GM21786 (cell line): ENCODE measurements around the gene HSD17B14.
"Not testable (repeated sequence)": the region's sequence is repeated elsewhere in the genome, so short reads cannot be mapped to it uniquely, and the experiment has no call there.

ENCODE experiments used
- ATAC-seq: cut with Tn5 transposase; IDR thresholded peaks from one replicate; pipeline ENCODE4 v1.9.1; 2021; ENCODE audit not compliant: unreplicated experiment

The HSD17B14 gene

DNA sequence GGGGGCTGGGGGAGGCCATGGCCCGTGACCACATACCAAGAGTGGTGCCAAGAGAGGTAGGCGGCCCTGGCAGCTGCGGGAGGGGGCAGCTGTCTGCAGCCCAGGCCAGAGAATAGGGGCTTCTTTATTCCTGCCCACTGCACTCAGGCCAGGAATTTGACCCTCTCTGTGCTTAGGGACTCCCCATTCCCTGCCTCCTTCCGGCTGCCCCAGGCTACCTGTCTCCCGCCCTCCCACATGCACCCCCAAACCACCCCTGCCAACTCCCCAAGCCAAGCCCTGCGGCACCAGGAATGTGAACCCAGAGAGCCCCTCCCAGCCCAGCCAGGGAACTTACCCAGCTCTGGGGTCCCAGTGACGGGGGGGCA lies 31.4 kb upstream of the HSD17B14 start:
- ATAC-seq, result no peak

DNA sequence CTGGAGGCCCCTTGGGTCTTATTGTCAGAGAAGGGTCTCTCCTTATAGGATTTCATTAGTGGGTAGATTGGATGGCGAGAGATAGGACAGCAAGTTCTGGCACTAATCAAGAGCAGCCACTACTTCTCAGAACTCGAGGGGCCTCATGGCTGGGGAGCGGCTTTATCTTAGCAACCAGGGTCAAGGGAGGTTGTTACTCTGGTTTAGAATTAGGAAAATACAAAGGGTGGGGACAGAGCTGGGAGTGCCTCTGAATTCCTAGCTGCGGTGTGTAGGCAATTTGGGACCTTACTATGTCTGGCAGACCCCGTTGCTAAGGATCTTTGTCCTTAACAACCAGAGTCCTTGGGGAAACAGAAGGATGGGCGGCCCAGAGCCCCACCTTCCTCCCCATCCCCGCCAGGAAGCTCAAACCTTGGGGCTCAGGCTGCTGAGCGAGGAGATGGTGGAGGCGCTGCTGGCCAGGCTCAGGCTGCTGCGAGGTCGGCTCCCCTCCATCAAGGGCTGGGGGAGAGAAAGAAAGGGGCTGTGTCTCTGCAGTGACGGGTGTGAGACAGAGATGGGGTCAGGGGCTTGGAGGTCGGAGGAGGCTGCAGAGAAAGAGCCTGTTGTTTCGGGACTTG lies 30.9 kb upstream of the HSD17B14 start:
- ATAC-seq, result no peak

DNA sequence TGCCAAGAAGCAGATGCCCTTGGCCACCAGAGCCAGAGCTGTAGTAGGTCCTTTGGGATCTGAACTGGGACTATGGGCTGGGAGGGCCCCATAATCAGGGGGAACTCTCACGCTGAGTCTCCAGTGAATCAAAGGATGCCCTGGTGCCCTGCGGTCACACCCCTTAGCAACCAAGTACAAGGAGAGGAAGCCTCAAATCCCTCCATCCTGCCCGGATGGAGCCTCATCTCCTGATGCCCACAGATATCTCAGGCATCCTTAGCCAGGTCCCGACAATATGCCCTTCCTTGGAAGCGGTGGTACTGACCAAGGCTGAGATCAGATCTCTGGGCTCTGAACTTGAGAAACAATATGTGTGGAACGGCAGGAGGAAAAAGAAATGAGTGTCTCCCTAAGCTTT lies 30.4 kb upstream of the HSD17B14 start:
- no peak for ATAC-seq

DNA sequence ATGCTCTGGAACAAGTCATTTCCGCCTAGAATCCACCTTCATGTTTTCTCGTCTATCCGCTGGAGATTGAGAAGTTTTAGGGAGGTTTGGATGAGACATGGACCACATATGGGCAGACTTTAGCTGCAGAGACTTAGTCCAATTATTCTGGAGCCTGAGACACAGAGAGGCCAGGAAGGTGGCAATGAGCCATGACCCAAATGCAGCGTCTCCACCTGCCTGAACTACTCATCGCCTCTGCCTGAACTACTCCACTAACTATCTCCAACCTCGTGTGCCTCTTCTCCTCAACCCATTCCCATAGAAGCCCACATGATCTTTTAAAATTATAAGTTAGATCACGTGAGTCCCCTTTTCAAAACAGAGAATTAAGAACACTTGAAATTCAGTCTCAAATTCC lies 26.5 kb upstream of the HSD17B14 start:
- ATAC-seq, result no peak

DNA sequence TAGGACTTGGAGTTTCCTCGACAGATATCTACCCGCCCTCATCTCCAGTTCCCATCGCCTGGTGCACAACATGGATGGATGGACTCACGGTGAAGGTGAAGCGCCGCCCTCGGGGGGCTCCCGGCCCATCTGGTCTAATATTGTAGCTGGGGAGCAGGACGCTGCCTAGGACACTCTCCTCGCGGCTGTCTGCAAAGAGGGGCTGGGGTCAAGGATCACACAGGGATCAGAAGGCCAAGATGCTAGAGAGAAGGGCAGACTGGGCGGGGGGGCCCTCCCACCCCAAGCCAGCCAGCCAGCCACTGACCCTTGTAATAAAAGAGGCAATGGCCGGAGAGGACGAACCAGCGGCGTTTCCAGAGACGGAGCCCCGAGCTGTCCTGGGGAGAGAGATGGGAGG lies 25.0 kb upstream of the HSD17B14 start:
- ATAC-seq, result no peak

DNA sequence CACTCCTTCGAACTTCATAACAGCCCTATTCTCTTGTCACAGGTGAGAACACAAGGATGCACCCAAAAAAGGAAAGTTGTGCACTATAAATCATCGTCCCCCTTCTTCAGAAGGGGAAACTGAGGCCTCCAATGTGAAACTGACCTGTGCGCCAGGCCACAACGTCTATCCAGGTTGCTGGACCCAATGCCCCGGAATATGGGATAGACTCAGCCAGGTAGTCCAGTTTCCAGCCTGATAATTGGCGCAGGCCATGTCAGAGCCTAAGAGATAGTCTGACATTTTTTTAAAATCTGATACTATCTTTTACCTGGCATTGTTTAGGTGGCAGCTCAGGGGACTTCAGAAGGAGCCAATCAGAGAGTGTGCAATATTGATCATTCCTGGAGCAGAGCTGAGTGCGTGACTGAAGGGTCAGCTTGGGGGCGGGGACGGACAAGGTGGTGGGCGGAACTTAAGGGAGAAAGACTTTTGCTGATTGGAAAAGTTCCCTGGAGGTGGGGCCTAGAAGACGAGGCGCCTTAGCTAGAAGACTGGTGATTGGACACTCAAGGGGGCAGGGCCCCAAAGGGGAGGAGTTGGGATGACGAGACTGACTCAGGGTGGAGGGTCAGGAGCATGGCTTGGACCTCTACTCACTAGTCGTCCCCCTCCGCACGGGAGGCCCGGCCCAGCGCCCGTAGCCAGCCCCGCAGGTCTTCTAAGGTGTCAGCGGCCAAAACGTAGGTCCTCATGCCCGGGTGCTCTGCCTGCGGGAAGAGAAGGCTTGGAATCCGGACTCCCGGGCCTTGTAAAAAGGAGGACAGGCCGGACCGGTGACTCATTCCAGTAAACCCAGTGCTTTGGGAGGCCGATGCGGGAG lies 23.7 kb upstream of the HSD17B14 start:
- ATAC-seq, result no peak

DNA sequence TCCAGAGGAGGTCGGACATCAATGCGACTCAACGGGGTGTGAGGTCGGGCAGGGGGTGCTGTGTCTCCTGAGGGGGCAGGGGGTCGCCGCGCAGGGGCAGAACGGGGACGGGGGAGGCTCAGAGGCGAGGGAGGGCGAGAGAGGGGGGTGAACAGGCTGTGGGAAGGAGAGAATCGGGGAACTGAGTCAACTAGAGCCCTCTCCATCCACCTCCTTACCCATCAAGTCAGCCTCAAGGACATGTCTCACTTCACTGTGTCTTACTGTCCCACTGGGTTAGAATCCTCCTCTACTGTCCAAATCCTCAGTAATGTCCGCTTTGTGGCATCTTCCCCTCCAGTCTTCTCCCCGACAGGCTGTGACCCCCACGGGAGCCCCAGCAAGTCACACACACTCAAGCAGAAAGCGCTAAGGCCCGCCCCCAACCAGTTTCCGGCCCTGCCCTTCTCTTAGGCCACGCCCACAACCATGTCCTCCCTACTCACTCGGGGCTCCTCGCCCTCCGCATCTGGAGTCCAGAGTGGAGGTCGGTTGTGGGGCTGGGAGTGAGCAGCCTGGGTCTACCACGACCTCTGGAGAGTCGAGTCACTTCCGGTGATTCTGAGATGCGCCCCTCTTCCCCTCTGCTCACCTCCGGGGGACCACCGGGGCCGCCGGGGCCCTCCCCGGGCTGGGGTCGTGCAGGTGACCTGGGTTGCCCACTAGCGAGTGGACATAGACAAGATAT lies 22.9 kb upstream of the HSD17B14 start:
- ATAC-seq, result no peak

DNA sequence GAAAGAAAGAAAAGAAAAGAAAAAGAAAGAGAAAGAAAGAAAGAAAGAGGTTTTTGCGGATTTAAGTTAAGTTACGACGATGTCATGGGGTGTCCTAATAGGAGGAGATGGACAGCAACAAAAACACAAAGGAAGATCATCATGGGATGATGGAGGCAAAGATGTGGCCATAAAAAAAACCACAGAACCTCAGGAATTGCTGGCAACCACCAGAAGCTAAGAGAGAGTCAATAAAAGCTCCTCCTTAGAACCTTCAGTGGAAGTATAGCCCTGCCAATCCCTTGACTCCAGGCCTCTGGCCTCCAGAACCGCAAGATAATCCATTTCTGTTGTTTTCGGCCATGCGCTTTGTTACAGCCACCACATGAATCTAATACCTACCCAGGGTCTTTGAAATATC lies 20.6 kb upstream of the HSD17B14 start:
- ATAC-seq, result no peak

DNA sequence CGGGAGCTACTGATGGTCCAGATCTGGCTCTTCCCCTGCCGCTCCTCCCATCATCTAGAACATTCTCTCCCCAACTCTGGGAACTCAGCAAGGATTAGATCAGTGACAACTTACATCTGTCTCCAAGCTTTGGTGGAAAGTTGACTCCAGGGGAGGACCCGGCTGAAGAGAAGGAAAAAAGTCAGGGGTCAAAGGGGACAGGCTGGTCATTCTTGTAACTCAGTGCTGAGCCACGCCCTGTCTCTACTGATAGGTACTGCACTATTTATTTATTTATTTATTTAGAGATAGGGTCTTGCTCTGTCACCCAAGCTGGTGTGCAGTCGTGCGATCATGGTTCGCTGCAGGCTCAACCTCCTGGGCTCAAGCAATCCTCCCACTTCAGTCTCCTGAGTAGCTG lies 17.8 kb upstream of the HSD17B14 start:
- no peak for ATAC-seq

DNA sequence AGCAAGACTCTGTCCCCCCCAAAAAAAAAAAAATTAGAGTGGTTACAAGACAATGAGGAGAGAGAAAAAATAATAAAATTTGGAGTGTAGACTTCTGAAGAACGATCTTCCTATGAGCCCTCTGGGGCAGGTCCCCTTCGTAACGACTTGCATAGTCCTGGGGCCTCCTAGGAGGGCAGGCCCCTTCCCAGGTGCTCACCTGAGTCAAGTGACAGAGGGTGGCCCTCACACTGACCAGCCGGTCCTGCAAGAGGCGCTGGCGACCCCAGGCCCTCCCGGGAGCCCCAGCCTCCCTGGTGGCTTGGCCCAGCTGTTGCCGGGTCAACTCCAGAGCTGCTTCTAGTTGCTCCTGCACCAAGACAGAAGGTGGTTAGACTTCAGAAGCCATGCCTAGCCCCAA lies 17.2 kb upstream of the HSD17B14 start:
- ATAC-seq, result no peak

DNA sequence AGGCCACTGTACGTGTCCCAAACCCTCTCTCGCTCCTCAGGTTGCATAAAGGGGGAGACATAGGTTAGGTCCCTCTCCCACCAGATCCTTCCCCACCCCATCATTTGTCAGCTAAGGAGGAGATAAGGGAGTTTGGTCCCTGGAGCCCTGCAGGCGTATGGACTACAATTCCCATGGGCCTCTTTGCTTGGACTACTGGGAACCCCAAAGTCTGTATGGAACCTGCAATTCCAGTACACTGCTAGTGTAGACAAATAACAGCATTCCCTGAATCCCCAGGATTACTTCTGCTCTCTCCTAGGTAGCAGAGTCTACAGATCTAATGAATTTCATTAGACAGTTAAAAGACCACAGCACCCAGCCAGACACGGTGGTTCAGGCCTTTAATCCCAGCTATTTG lies 16.0 kb upstream of the HSD17B14 start:
- no peak for ATAC-seq

DNA sequence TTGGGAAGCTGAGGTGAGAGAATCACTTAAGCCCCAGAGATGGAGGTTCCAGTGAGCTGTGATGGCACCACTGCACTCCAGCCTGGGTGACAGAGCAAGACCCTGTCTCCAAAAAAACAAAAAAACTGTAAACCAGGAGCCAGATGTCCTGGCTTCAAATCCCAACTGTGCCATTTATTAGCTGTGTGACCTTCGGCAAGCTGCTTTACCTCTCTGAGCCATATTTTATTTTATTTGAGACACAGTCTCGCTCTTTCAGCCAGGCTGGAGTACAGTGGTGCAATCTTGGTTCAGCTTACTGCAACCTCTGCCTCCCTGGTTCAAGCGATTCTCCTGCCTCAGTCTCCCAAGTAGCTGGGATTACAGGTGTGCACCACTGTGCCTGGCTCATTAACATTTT lies 10.4 kb upstream of the HSD17B14 start:
- ATAC-seq, result not testable (repeated sequence)

DNA sequence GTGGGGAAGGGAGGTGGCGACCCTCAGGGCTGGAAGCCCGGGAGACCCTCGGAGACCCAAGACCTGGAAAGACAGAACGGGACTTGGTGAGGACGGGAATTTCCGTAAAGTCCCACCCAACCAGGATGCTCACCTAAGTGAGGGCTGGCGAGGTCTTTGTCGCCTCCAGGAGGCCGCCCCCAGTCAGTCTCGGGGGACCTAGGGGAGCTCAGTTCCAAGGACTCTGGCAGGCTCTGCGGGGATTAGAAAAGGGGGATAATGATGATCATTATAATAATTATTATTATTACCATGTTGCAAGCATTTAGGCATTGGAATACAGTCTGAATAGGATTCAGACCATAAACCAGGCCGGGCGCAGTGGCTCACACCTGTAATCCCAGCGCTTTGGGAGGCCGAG lies 9.1 kb upstream of the HSD17B14 start:
- no peak for ATAC-seq

DNA sequence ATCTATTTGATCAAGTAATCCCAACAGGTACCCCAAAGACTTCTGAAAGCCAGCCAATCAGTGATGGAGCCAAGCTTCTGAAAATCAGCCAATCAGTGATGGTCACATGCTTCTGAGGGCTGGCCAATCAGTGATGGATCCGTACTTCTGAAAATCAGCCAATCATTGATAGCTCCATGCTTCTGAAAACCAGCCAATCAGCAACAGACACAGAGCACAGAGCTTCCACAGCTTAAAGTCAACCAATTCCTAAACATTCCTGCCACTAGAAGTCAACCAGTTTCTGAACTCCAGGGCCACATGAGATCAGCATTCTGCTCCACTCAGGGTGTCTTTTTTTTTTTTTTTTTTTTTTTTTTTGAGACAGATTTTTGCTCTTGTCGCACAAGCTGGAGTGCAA lies 8.2 kb upstream of the HSD17B14 start:
- no peak for ATAC-seq

DNA sequence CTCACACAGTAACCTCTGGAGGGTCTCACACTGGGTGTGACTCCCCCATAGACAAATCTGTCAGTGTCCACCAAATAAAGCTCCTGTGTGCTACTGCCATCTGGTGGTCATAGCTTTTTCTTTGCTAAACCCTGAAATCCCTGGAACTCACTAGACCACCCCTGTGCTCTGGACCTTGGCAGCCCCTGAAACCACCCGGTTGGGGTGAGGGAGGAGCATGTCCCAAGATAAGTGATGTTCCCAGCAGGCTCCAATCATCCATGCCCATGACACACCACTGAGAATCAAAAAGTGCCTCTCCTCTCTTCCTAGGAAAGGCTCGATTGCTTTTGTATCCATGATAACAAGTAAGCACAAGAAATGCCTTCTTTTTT lies 6.5 kb upstream of the HSD17B14 start:
- ATAC-seq, result no peak

DNA sequence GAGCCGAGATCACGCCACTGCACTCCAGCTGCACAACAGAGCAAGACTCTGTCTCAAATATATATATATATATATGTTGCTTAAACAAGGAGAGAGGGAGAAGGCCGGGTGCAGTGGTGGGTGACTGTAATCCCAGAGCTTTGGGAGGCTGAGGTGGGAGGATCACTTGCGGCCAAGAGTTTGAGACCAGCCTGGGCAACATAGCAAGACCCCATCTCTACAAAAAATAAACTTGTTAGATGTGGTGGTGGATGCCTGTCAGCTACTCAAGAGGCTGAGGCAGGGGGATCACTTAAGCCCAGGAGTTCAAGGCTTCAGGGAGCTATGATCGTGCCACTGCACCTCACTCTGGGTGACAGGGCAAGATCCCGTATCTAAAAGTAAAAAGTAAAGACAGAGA lies 5.3 kb upstream of the HSD17B14 start:
- no peak for ATAC-seq

DNA sequence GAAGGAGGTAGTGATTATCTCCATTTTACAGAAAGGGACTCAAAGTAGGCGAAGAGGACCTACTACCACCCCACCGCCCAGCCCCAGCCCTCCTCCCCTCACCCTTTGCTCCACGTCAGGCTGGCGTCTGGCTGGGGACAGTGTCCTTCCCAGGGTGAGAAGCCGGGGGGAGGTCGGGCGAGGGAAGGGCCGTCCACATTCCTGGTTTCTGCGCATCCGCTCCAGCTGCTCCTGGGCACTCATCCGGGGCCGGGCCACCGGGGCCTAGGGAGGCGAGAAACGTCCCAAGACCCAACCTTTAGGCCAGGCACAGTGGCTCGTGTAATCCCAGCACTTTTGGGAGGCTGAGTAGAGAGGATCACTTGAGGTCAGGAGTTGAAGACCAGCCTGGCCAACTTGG lies 4.8 kb upstream of the HSD17B14 start:
- ATAC-seq, result no peak

DNA sequence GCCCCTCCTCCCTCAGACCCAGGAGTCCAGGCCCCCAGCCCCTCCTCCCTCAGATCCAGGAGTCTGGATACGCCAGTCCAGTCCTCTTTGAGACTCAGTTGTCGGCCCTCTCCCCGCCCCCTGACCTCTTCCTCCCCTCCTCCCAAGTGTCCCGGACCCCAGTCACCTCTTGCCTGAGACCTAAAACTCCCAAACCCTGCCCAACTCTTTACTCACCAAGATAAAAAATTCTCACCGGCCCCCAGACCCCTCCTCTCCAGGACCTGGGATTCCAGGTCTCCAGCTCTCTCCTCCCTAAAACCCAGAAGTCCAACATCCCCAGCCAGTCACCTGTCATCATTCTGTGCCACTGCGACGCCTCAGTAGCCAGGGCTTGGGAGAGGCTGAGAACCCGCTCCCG lies 1.4 kb upstream of the HSD17B14 start:
- ATAC-seq, result no peak

DNA sequence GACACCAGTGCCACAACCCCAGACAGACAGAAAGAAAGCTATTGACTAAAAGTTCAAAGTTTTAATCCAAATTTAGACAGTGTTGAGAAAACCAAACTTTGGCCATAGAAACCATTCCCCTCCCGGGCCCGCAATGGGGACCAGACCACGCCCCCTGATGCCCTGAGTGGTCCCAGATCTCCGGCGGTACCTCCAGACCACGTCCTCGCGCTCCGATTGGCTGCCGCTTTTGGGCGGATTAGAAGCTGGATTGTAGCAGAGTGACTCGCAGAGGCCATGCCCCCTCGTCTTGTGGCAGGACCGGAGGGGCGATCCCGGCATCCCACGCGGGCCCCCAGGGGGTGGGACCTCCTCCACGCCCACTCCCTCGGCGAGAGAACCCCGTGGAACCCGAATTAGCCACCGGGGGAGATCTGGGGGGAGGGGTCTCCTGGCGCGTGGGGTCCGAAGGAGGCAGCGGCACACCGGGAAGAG lies 797 bp upstream of the HSD17B14 start:
- ATAC-seq, result no peak

DNA sequence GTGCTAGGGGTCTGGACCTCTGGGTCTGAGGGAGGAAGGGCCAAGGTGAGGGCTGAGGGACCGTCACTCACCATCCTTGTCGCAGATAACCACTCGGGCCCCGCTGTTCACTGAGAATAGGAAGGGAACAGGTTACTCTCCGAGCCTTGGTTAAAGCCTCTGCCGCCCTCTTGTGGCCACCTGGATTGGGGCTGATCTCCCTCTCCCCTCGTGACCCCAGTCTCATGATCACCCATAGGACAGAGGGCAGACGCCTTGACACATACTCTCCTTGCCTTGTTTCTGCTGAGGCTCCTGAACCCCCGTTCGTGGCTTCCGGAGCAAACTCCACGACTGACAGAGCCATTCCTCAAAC lies 580 bp downstream of the HSD17B14 start:
- peak; percentile 64 for ATAC-seq

DNA sequence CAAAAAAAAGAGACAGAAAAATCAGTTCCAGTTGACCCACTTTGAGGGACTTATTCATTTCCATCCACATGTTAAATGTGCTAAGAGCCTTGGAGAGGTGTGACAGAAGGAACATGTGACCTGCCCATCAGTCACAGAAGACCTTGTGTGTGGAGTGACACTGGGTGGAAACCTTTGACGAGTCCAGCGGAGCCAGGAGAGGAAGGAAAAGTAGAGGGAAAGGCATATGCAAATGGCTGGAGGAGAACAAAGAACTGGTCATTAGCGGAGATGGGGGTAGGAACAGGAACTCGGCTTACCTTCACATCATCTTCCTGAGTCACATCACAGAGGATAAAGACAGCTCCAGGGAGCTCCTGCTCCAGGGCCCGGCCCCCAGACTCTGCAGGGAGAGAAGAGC lies 2.3 kb downstream of the HSD17B14 start:
- no peak for ATAC-seq

DNA sequence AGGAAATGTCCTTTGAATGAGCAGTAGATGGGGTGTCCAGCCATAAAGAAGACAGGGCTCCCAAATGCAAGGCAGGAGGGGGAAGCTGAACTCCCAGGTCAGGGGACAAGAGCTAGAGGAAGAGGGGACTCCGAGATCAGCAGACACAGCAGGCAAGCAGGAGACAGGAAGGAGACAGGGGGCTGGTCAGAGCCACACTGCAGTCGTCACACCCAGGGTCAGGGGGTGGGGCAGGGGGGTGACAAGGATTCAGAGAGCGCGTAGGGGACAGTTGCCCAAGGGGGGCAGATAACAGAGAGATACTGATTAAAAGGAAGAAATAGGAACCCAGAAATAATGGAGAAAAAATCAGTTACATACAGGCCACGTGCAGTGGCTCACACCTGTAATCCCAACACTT lies 3.2 kb downstream of the HSD17B14 start:
- no peak for ATAC-seq
